Suprapubic skin (tissue), 4 donors: ENCODE measurements around the gene C1R.

Experiments used
- CTCF ChIP-seq, 2 donors: fragments of 200-600 bp in 1 of 2; fragments of 450-650 bp in 1 of 2; sonication (generic) in 1 of 2; IDR thresholded peaks; one replicate each; pipeline ENCODE4 v1.5.1; 2016 to 2019; ENCODE audit warnings: antibody characterized with exemption in 2 of 2, mild to moderate bottlenecking in 1 of 2, moderate library complexity in 1 of 2
- EP300 ChIP-seq: sonication (generic); formaldehyde crosslinking; IDR thresholded peaks from one replicate; pipeline ENCODE4 v1.6.1; 2017; ENCODE audit warnings: antibody characterized with exemption
- POLR2A ChIP-seq, 2 donors: fragments of 450-650 bp; IDR thresholded peaks; one replicate each; pipeline ENCODE4 v1.6.1; 2017; ENCODE audit warnings: antibody characterized with exemption in 2 of 2, mild to moderate bottlenecking in 2 of 2, moderate library complexity in 2 of 2
- POLR2AphosphoS5 ChIP-seq, 3 donors: sonication (generic); formaldehyde crosslinking; IDR thresholded peaks; one replicate each; pipeline ENCODE4 v1.6.1; 2017; ENCODE audit warnings: antibody characterized with exemption in 3 of 3

GRCh38 chr12:7134396-7135166 lies 42.3 kb upstream of the C1R start:
- TF ChIP-seq CTCF (IDR thresholded peaks at IDR 0.05), result no peak
- TF ChIP-seq POLR2A (IDR thresholded peaks at IDR 0.05), result no peak
- TF ChIP-seq POLR2AphosphoS5 (IDR thresholded peaks at IDR 0.05), result no peak
- TF ChIP-seq EP300, result no peak
